Measurements from ENCODE around the gene DCST1. TPM values are rescaled to one million over a fixed set of nuclear protein-coding genes. Genes with fewer than 3 reads are reported as not detected.

The DCST1 gene
- total RNA-seq, 1 donor from 2014 or later = not detected

- Histone ChIP-seq H3K36me3 (ENCODE audit: control insufficient read depth, insufficient read depth, low read length) (peaks cover 23% of the 10 kb centered on the region), H3K27me3 (ENCODE audit: control insufficient read depth, insufficient read depth, low read length) (no peaks in the 10 kb centered on the region), H3K4me3 (ENCODE audit: low read depth, low read length) (no peak overlapping the region)
- FAIRE-seq = no peak
- no peak for DNase-seq (ENCODE audit: low read depth)
- TF ChIP-seq CTCF (IDR thresholded peaks at IDR 0.05; ENCODE audit: insufficient read depth, low read length, severe bottlenecking) = no peak
These were observed 14.8 kb upstream of the DCST1 start for GRCh38 chr1:155018617-155019348.

- DNase-seq (ENCODE audit: low read depth) (no peak), FAIRE-seq (no peak)
- Histone ChIP-seq H3K36me3 (ENCODE audit: control insufficient read depth, insufficient read depth, low read length) (peaks cover 18% of the 10 kb centered on the region), H3K27me3 (ENCODE audit: control insufficient read depth, insufficient read depth, low read length) (no peaks in the 10 kb centered on the region), H3K4me3 (ENCODE audit: low read depth, low read length) (no peak overlapping the region)
- TF ChIP-seq CTCF (IDR thresholded peaks at IDR 0.05; ENCODE audit: insufficient read depth, low read length, severe bottlenecking) = no peak
These were observed 14.0 kb upstream of the DCST1 start for GRCh38 chr1:155019377-155020245.

- Histone ChIP-seq H3K36me3 (ENCODE audit: control insufficient read depth, insufficient read depth, low read length) (peaks cover 10% of the 10 kb centered on the region), H3K27me3 (ENCODE audit: control insufficient read depth, insufficient read depth, low read length) (no peaks in the 10 kb centered on the region), H3K4me3 (ENCODE audit: low read depth, low read length) (no peak overlapping the region)
- TF ChIP-seq CTCF (IDR thresholded peaks at IDR 0.05; ENCODE audit: insufficient read depth, low read length, severe bottlenecking) = no peak
- DNase-seq (ENCODE audit: low read depth) = peak; percentile 21
- no peak for FAIRE-seq
These were observed 11.3 kb upstream of the DCST1 start for GRCh38 chr1:155022136-155022926.

- no peak for TF ChIP-seq CTCF (IDR thresholded peaks at IDR 0.05; ENCODE audit: insufficient read depth, low read length, severe bottlenecking)
- no peaks in the 10 kb centered on the region for H3K27me3 ChIP-seq (ENCODE audit: control insufficient read depth, insufficient read depth, low read length)
- H3K36me3 ChIP-seq (ENCODE audit: control insufficient read depth, insufficient read depth, low read length) = peaks cover 7% of the 10 kb centered on the region
- no peak overlapping the region for H3K4me3 ChIP-seq (ENCODE audit: low read depth, low read length)
- no peak for FAIRE-seq
- peak; percentile 55 for DNase-seq (ENCODE audit: low read depth)
These were observed 10.7 kb upstream of the DCST1 start for GRCh38 chr1:155022927-155023236.

GRCh38 chr1:155023627-155024026 lies 10.0 kb upstream of the DCST1 start:
- DNase-seq (ENCODE audit: low read depth) (no peak), FAIRE-seq (peak; percentile 18)
- H3K27me3 ChIP-seq (ENCODE audit: control insufficient read depth, insufficient read depth, low read length) = no peaks in the 10 kb centered on the region
- no peak for TF ChIP-seq CTCF (IDR thresholded peaks at IDR 0.05; ENCODE audit: insufficient read depth, low read length, severe bottlenecking)
- no peak overlapping the region for H3K4me3 ChIP-seq (ENCODE audit: low read depth, low read length)
- H3K36me3 ChIP-seq (ENCODE audit: control insufficient read depth, insufficient read depth, low read length) = peaks cover 2% of the 10 kb centered on the region
